ENCODE results near the gene RHO. TPM values are rescaled to one million over a fixed set of nuclear protein-coding genes. Genes with fewer than 3 reads are reported as not detected.

The RHO gene
- total RNA-seq, 1 experiment from 2014 or later = not detected

GRCh38 chr3:129555616-129556357 is 27.3 kb downstream of the RHO start:
- in situ Hi-C loops (cut with HindIII; ENCODE audit: low sequenced_read_pairs) = no loop called here
- no peak for DNase-seq (ENCODE audit: low spot score)

- in situ Hi-C loops (cut with HindIII; ENCODE audit: low sequenced_read_pairs) = no loop called here
Measured at GRCh38 chr3:129556358-129556695, 27.9 kb downstream of the RHO start.

GRCh38 chr3:129556890-129557547 is 28.6 kb downstream of the RHO start:
- DNase-seq (ENCODE audit: low spot score) = no peak
- in situ Hi-C loops (cut with HindIII; ENCODE audit: low sequenced_read_pairs) = no loop called here

More at GRCh38 chr3:129556358-129556695, 27.9 kb downstream of the RHO start:
- DNase-seq (ENCODE audit: low spot score) = no peak

- DNase-seq (ENCODE audit: low spot score) = peak; percentile 17
- in situ Hi-C loops (cut with HindIII; ENCODE audit: low sequenced_read_pairs) = no loop called here
Measured at GRCh38 chr3:129557548-129557894, 29.1 kb downstream of the RHO start.

GRCh38 chr3:129558081-129558771 is 29.8 kb downstream of the RHO start:
- DNase-seq (ENCODE audit: low spot score) = no peak
- in situ Hi-C loops (cut with HindIII; ENCODE audit: low sequenced_read_pairs) = no loop called here

- no peak for DNase-seq (ENCODE audit: low spot score)
- in situ Hi-C loops (cut with HindIII; ENCODE audit: low sequenced_read_pairs) = no loop called here
Measured at GRCh38 chr3:129558772-129559564, 30.5 kb downstream of the RHO start.

GRCh38 chr3:129559565-129560079 is 31.2 kb downstream of the RHO start:
- DNase-seq (ENCODE audit: low spot score) = no peak
- in situ Hi-C loops (cut with HindIII; ENCODE audit: low sequenced_read_pairs) = no loop called here

GRCh38 chr3:129560269-129560787 is 31.9 kb downstream of the RHO start:
- in situ Hi-C loops (cut with HindIII; ENCODE audit: low sequenced_read_pairs) = no loop called here
- DNase-seq (ENCODE audit: low spot score) = no peak

GRCh38 chr3:129560911-129561594 is 32.6 kb downstream of the RHO start:
- in situ Hi-C loops (cut with HindIII; ENCODE audit: low sequenced_read_pairs) = no loop called here
- DNase-seq (ENCODE audit: low spot score) = no peak

GRCh38 chr3:129561619-129562248 is 33.3 kb downstream of the RHO start:
- in situ Hi-C loops (cut with HindIII; ENCODE audit: low sequenced_read_pairs) = no loop called here
- DNase-seq (ENCODE audit: low spot score) = no peak

GRCh38 chr3:129562803-129563202 is 34.4 kb downstream of the RHO start:
- in situ Hi-C loops (cut with HindIII; ENCODE audit: low sequenced_read_pairs) = no loop called here
- no peak for DNase-seq (ENCODE audit: low spot score)

- in situ Hi-C loops (cut with HindIII; ENCODE audit: low sequenced_read_pairs) = no loop called here
- no peak for DNase-seq (ENCODE audit: low spot score)
Measured at GRCh38 chr3:129563332-129563731, 34.9 kb downstream of the RHO start.

GRCh38 chr3:129563850-129564535 is 35.6 kb downstream of the RHO start:
- no peak for DNase-seq (ENCODE audit: low spot score)
- in situ Hi-C loops (cut with HindIII; ENCODE audit: low sequenced_read_pairs) = no loop called here

GRCh38 chr3:129564981-129565644 is 36.7 kb downstream of the RHO start:
- no peak for DNase-seq (ENCODE audit: low spot score)
- in situ Hi-C loops (cut with HindIII; ENCODE audit: low sequenced_read_pairs) = no loop called here

- DNase-seq (ENCODE audit: low spot score) = no peak
- in situ Hi-C loops (cut with HindIII; ENCODE audit: low sequenced_read_pairs) = no loop called here
Measured at GRCh38 chr3:129565902-129566301, 37.5 kb downstream of the RHO start.

GRCh38 chr3:129567176-129567705 is 38.8 kb downstream of the RHO start:
- no peak for DNase-seq (ENCODE audit: low spot score)
- in situ Hi-C loops (cut with HindIII; ENCODE audit: low sequenced_read_pairs) = no loop called here

- no peak for DNase-seq (ENCODE audit: low spot score)
- in situ Hi-C loops (cut with HindIII; ENCODE audit: low sequenced_read_pairs) = no loop called here
Measured at GRCh38 chr3:129567939-129568338, 39.5 kb downstream of the RHO start.
